SK-N-SH treated with all-trans-retinoic acid at 6 μM for 48 hours (cell line): ENCODE results near the gene FGFBP2.

ENCODE experiments used
- ATAC-seq: fragments of 200-7000 bp; cut with Tn5 transposase; 3 replicates; pipeline ENCODE4 v1.9.1; 2020; ENCODE audit warnings: mild to moderate bottlenecking, moderate library complexity
- BACH2 ChIP-seq: fragments of 250-450 bp; sonication (Bioruptor Pico); IDR thresholded peaks from 2 replicates; pipeline ENCODE4 v1.9.0; 2021; ENCODE audit warnings: mild to moderate bottlenecking, borderline replicate concordance
- CSDC2 ChIP-seq: fragments of 250-450 bp; sonication (Bioruptor Pico); IDR thresholded peaks from 2 replicates; pipeline ENCODE4 v1.5.0; 2020; ENCODE audit warnings: mild to moderate bottlenecking, moderate library complexity
- GLIS3 ChIP-seq: fragments of 250-450 bp; sonication (Bioruptor Pico); IDR thresholded peaks from 2 replicates; pipeline ENCODE4 v1.5.0; 2020; ENCODE audit warnings: mild to moderate bottlenecking, moderate library complexity
- ISL1 ChIP-seq: fragments of 250-450 bp; sonication (Bioruptor Pico); IDR thresholded peaks from 2 replicates; pipeline ENCODE4 v2.1.2; 2022; ENCODE audit warnings: mild to moderate bottlenecking, moderate library complexity
- POU6F1 ChIP-seq: fragments of 250-450 bp; sonication (Bioruptor Pico); IDR thresholded peaks from 2 replicates; pipeline ENCODE4 v1.8.0; 2021; ENCODE audit warnings: low read depth, mild to moderate bottlenecking, moderate library complexity, borderline replicate concordance
- RARB ChIP-seq: fragments of 250-450 bp; sonication (Bioruptor Pico); IDR thresholded peaks from 2 replicates; pipeline ENCODE4 v1.8.0; 2021; ENCODE audit warnings: mild to moderate bottlenecking, moderate library complexity
- SNAI2 ChIP-seq: fragments of 250-450 bp; sonication (Bioruptor Pico); IDR thresholded peaks from 2 replicates; pipeline ENCODE4 v1.5.0; 2020; ENCODE audit warnings: mild to moderate bottlenecking, moderate library complexity
- TCF4 ChIP-seq: fragments of 250-450 bp; sonication (Bioruptor Pico); IDR thresholded peaks from 2 replicates; pipeline ENCODE4 v1.8.0; 2021; ENCODE audit warnings: mild to moderate bottlenecking, moderate library complexity, borderline replicate concordance
- ZC3H10 ChIP-seq: fragments of 250-450 bp; sonication (Bioruptor Pico); IDR thresholded peaks from 2 replicates; pipeline ENCODE4 v1.5.1; 2021; ENCODE audit warnings: mild to moderate bottlenecking, moderate library complexity
- ZFP30 ChIP-seq: fragments of 450-650 bp; formaldehyde crosslinking; IDR thresholded peaks from 2 replicates; pipeline ENCODE4 v1.5.0; 2022; ENCODE audit warnings: mild to moderate bottlenecking, moderate library complexity
- ZNF8 ChIP-seq: fragments of 450-650 bp; formaldehyde crosslinking; IDR thresholded peaks from 2 replicates; pipeline ENCODE4 v1.5.0; 2020; ENCODE audit warnings: mild to moderate bottlenecking, moderate library complexity

Gene FGFBP2

GRCh38 chr4:15913631-15913970 lies 49.4 kb downstream of the FGFBP2 start:
- no peak for TF ChIP-seq POU6F1 (CRISPR knock-in tag)
- TF ChIP-seq ISL1 = peak; percentile 75
- peak; percentile 93 for ATAC-seq

- TF ChIP-seq ZNF8 = no peak
- TF ChIP-seq CSDC2 = no peak
- TF ChIP-seq RARB (CRISPR knock-in tag) = no peak
- ATAC-seq = peak; percentile 9; the same call in 1 of the 3 replicates
Measured at GRCh38 chr4:15912961-15913630, 49.9 kb downstream of the FGFBP2 start.

- no peak for ATAC-seq
- TF ChIP-seq SNAI2 (CRISPR knock-in tag) (no peak), ZNF8 (no peak), TCF4 (no peak), ZFP30 (CRISPR knock-in tag) (no peak), BACH2 (CRISPR knock-in tag) (no peak), ZC3H10 (CRISPR knock-in tag) (no peak), GLIS3 (CRISPR knock-in tag) (no peak), ISL1 (no peak)
Measured at GRCh38 chr4:15912236-15912635, 50.7 kb downstream of the FGFBP2 start.
